ENCODE measurements around the gene LRP1. TPM values are rescaled to one million over a fixed set of nuclear protein-coding genes. Genes with fewer than 3 reads are reported as not detected.

The LRP1 gene
- polyA plus RNA-seq, 1 donor (not counting 4 experiments of a cell fraction or from before 2014, with no cell fraction given) = 4.9 TPM

GRCh38 chr12:57219993-57220754 lies 91.9 kb downstream of the LRP1 start:
- Histone ChIP-seq H3K4me3 (ENCODE audit: control insufficient read depth in 2 of 3, extremely low read depth in 1 of 3, insufficient read depth in 2 of 3, low read depth in 1 of 3, low read length in 3 of 3) (no peak overlapping the region), H3K79me2 (ENCODE audit: control insufficient read depth, insufficient read depth, low read length) (no peaks in the 10 kb centered on the region), H3K27me3 (ENCODE audit: control insufficient read depth, extremely low read depth, insufficient read depth, low read length) (peaks cover 54% of the 10 kb centered on the region), H3K4me2 (ENCODE audit: control insufficient read depth, extremely low read depth, insufficient read depth, low read depth, low read length) (no peak overlapping the region), H4K20me1 (ENCODE audit: control insufficient read depth, extremely low read depth, insufficient read depth, low read length) (no peaks in the 10 kb centered on the region), H3K9me1 (ENCODE audit: control insufficient read depth, extremely low read depth, insufficient read depth, low read length) (no peaks in the 10 kb centered on the region), H3K36me3 (ENCODE audit: control insufficient read depth in 2 of 2, extremely low read depth in 1 of 2, insufficient read depth in 2 of 2, low read length in 2 of 2) (no peaks in the 10 kb centered on the region), H3K27ac (ENCODE audit: control insufficient read depth, insufficient read depth, low read length) (no peak overlapping the region), H3K9me3 (ENCODE audit: control insufficient read depth, low read depth, low read length) (no peaks in the 10 kb centered on the region), H3K4me1 (ENCODE audit: control insufficient read depth, extremely low read depth, insufficient read depth, low read length) (peaks cover 29% of the 10 kb centered on the region), H3K9ac (ENCODE audit: control insufficient read depth, extremely low read depth, insufficient read depth, low read length) (no peak overlapping the region), H2AFZ (ENCODE audit: control insufficient read depth, low read length) (no peak overlapping the region)
- dilution Hi-C loops (cut with MboI; ENCODE audit: extremely low pct_ligation_motif_present, low sequenced_read_pairs) = no loop called here
- DNase-seq (ENCODE audit: low read depth, low spot score) (no peak), FAIRE-seq (no peak)
- TF ChIP-seq CTCF (optimal IDR thresholded peaks at IDR 0.05 in 1 of 3, IDR thresholded peaks at IDR 0.05 in 1 of 3, conservative IDR thresholded peaks at IDR 0.05 in 1 of 3; ENCODE audit: extremely low read depth in 1 of 3, insufficient read depth in 2 of 3, low read length in 3 of 3) (no peak), EZH2 (IDR thresholded peaks at IDR 0.05; ENCODE audit: low read length) (no peak)

DNA sequence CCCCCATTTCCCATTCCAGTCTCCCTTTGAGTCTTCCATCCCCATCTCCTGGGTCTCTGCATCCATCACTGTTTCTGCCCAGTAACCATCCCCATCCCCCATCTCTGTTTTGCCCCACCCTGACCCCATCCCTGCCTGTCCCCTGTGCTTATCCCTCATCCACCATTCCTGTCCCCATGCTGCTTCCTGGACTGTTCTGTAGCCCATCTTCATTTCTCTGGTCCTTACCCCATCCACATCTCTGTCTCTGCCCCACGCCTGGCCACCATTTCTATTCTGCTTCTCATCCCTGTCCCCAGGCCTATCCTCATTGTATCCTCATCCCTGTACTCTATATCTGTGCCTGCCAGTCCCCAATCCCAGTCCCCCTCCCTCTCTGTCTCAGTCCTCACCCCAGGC lies 92.5 kb downstream of the LRP1 start:
- Histone ChIP-seq H3K9me1 (ENCODE audit: control insufficient read depth, extremely low read depth, insufficient read depth, low read length) (no peaks in the 10 kb centered on the region), H3K9me3 (ENCODE audit: control insufficient read depth, low read depth, low read length) (no peaks in the 10 kb centered on the region), H3K27ac (ENCODE audit: control insufficient read depth, insufficient read depth, low read length) (no peak overlapping the region), H3K4me1 (ENCODE audit: control insufficient read depth, extremely low read depth, insufficient read depth, low read length) (peaks cover 23% of the 10 kb centered on the region), H3K36me3 (ENCODE audit: control insufficient read depth in 2 of 2, extremely low read depth in 1 of 2, insufficient read depth in 2 of 2, low read length in 2 of 2) (no peaks in the 10 kb centered on the region), H3K4me2 (ENCODE audit: control insufficient read depth, extremely low read depth, insufficient read depth, low read depth, low read length) (no peak overlapping the region), H4K20me1 (ENCODE audit: control insufficient read depth, extremely low read depth, insufficient read depth, low read length) (no peaks in the 10 kb centered on the region), H2AFZ (ENCODE audit: control insufficient read depth, low read length) (no peak overlapping the region), H3K4me3 (ENCODE audit: control insufficient read depth in 2 of 3, extremely low read depth in 1 of 3, insufficient read depth in 2 of 3, low read depth in 1 of 3, low read length in 3 of 3) (no peak overlapping the region), H3K9ac (ENCODE audit: control insufficient read depth, extremely low read depth, insufficient read depth, low read length) (no peak overlapping the region), H3K79me2 (ENCODE audit: control insufficient read depth, insufficient read depth, low read length) (no peaks in the 10 kb centered on the region), H3K27me3 (ENCODE audit: control insufficient read depth, extremely low read depth, insufficient read depth, low read length) (peaks cover 48% of the 10 kb centered on the region)
- DNase-seq (ENCODE audit: low read depth, low spot score) = no peak
- TF ChIP-seq EZH2 (IDR thresholded peaks at IDR 0.05; ENCODE audit: low read length) (no peak), CTCF (optimal IDR thresholded peaks at IDR 0.05 in 1 of 3, IDR thresholded peaks at IDR 0.05 in 1 of 3, conservative IDR thresholded peaks at IDR 0.05 in 1 of 3; ENCODE audit: extremely low read depth in 1 of 3, insufficient read depth in 2 of 3, low read length in 3 of 3) (no peak)
- no peak for FAIRE-seq
- dilution Hi-C loops (cut with MboI; ENCODE audit: extremely low pct_ligation_motif_present, low sequenced_read_pairs) = no loop called here
